Stimulated activated naive CD8-positive, alpha-beta T cell treated with anti-CD3 and anti-CD28 coated beads, Interleukin-15, Interleukin-2, amounts not matched to agents 100 U/mL and 50 U/mL, for 24 hours (primary cell): ENCODE results near the gene SP2.
"Not testable (repeated sequence)": the region's sequence is repeated elsewhere in the genome, so short reads cannot be mapped to it uniquely, and the experiment has no call there.

Experiments
- ATAC-seq: fragments of 150-1000 bp; cut with Tn5 transposase; one replicate; pipeline ENCODE4 v1.10.0; 2021
- DNase-seq: peaks from one replicate; pipeline ENCODE4 v3.0.0; 2021

The SP2 gene

GRCh38 chr17:47918991-47919390, 23.0 kb downstream of the SP2 start:
- no peak for DNase-seq
- ATAC-seq: no peak

GRCh38 chr17:47919889-47920288, 23.9 kb downstream of the SP2 start:
- not testable (repeated sequence) for ATAC-seq, DNase-seq

DNA sequence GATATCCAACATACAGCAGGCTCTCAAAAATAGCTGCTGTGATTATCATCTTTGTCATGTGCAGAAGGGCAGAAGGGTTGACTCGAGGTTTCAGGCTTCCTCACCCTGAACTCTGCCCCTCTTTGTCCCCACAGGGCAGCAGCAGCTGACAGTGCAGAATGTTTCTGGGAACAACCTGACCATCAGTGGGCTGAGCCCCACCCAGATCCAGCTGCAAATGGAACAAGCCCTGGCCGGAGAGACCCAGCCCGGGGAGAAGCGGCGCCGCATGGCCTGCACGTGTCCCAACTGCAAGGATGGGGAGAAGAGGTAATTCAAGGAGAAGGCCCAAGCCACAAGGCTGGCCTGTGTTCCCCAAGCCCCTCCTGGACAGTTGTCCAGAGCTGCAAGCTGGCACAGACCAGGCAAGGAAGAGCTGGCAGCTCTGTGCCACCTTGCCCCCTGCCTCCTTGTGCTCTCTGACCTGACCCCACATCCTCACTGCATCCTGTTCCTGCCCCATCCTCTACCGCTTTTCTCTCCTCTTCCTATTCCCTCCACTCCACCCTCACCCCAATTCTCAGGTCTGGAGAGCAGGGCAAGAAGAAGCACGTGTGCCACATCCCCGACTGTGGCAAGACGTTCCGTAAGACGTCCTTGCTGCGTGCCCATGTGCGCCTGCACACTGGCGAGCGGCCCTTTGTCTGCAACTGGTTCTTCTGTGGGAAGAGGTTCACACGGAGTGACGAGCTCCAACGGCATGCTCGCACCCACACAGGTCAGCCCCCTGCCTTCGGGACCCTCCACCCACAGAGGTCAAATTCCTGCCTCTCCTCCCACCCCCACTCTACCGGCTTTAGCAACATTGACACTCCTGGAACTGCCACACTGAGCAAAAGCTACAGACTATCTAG, 29.0 kb downstream of the SP2 start:
- ATAC-seq (no peak), DNase-seq (no peak)

GRCh38 chr17:47925678-47925988, 29.6 kb downstream of the SP2 start:
- DNase-seq (no peak), ATAC-seq (no peak)

DNA sequence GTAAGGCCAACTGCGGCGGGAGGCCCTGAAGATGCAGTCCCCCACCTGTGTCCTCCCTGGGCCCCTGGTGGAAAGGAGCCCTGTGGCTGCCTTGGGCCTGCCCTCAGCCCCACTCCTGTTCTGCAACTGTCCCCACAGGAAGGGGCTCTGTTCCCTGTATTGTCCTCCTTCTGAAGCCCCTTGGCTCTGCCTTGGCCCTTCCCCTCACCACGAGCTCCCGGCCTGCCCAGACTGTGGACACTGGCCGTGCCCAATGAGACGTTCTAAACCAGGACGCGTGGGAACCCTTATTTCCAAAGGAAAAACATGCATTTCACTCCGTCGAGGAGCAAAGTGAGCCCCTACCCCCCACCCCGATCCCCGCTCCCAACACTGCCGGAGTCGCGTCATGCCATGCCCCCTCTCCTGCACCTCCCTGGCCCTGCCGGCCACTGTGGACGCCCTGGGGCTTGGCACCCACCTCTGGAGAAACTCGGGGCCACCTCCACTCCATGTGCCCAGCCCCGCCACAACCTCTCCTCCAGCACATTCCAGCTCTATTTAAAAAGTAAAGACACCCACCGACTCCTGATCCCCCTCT, 31.9 kb downstream of the SP2 start:
- DNase-seq (no peak), ATAC-seq (no peak)

DNA sequence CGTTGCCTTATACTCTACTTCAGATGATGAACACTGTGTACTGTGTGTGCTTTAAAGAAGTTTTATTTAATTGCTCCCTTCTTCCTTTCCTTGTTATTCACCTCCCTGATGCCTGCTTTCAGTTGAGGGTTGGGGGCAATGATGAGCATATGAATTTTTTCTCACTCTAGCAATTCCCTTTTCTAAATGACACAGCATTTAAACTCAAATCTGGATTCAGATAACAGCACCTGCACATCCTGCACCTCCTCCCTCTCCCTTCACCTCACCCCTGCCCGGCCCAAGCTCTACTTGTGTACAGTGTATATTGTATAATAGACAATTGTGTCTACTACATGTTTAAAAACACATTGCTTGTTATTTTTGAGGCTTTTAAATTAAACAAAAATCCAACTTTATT, 32.4 kb downstream of the SP2 start:
- DNase-seq (no peak), ATAC-seq (no peak)

DNA sequence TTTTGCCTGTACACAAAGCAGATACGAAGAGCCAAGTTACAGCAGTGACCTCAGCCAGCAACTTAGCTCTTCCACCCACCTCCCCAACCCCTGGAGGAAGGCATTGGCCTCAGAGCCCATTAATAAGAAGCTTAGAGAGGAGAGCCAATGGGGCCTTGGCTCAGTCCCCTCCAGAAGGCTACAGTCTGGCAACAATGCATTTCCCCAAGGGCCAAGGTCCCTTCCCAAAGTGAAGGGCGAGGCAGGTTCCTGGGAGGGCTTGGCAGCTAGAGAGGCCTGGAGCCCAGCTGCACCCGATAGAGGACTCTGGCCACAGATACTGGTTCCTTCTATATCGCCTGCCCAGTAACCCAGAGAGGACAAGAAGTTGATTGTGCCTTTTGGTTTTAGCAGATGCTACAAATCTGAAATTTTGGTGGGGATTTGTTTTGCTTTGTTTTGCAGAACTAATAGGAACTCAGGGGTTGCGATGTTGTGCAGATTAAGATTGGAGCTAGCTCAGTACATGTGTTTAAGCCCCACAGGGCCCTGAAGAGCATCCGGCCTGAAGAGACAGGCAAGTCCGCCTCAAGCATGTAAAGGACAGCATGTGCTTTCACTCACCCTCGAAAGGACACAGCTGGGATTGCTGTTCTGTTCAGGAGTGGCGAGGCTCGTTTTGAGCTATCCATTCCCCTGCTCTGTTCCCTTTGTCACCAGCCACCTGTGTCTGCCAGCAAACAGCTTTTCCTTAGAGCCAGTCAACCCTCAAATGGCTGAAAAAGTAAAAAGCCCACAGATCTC, 33.4 kb downstream of the SP2 start:
- DNase-seq (no peak), ATAC-seq (no peak)

- DNase-seq: no peak
- ATAC-seq: no peak
Measured at GRCh38 chr17:47931848-47932247, 35.8 kb downstream of the SP2 start.

DNA sequence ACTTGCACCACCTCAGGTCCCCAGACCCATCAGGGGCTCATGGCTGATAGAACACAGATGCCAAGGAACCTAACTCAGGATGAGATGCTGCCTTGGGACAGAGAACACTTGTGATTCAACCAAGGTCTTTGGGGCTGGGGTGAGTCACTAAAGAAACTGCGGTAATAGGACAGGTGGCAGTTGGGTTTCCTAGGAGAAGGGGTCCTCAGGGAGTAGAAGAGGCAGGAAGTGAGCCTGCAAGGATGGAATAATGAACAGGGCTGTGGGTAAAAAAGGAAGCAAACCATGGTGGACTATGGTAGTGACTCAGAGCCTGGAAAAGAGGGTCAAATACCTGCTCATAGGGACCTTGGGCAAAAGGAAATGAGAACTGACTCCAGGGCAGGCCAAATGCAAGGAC, 38.8 kb downstream of the SP2 start:
- DNase-seq: no peak
- ATAC-seq: no peak

GRCh38 chr17:47935468-47935867, 39.4 kb downstream of the SP2 start:
- not testable (repeated sequence) for ATAC-seq, DNase-seq

GRCh38 chr17:47935961-47936360, 39.9 kb downstream of the SP2 start:
- ATAC-seq: no peak

GRCh38 chr17:47937941-47938340, 41.9 kb downstream of the SP2 start:
- ATAC-seq (no peak), DNase-seq (no peak)

More at GRCh38 chr17:47935961-47936360, 39.9 kb downstream of the SP2 start:
- DNase-seq: no peak

DNA sequence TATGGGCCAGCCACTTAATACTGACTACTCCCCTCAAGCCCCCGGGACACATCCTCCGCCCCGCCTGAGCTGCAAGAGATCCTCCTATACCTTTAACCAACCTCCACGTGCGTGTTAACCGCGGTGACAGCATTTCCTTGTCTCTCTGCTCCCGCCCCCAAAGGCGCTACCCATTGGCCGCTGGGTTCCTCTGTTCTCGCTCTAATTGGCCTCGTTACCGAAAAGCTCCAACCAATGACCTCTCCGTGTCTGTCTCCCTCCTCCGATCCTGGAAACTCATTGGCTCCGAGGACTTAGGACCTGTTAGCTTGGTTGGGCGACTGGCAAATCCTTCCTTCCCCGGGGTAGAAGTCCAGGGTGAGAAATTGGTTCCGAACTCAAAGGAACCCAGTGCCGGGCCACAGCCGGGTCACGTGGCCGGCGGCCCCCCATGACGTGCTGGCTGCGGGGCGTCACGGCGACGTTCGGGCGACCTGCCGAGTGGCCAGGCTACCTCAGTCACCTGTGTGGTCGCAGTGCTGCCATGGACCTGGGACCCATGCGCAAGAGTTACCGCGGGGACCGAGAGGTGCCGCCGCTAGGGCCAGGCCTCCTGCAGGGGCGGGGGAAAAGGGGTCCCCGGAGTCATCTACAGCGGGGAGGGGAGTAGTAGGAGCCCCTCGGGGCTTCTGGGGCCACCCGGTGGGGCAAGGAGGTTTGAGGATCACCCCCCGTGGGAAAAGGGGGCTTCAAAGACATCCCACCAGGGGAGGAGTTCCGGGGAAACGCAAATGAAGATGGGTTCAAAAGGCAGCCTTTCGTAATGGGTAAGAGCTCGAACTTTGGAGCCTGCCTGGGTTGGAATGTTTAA, 45.4 kb downstream of the SP2 start, which contains the start of gene PNPO:
TSS of gene PNPO (plus strand) at position 326 of the 850 bp plus-strand sequence. CDS start at position 431, 105 bp downstream.
- ATAC-seq (peak; percentile 96), DNase-seq (peak; percentile 93)

DNA sequence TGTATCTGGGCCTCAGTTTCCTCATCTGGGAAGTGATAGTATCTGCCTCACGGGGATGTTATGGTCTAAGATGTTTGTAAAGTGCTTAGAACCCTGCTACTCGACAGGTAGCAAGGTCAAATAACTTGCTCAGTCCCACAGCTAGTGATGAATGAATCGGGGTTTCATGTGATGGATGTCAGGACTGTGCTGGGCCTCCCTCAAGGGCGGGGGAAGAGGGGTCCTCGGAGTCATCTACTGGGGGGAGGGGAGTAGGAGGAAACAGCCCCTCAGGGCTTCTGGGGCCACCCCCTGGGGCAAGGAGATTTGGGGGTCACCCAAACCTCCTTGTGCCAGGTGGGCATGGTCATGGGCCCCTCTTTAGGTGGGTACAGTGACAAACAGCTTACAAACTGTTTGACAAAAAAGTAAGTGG, 46.1 kb downstream of the SP2 start:
- ATAC-seq: no peak
- peak; percentile 21 for DNase-seq

DNA sequence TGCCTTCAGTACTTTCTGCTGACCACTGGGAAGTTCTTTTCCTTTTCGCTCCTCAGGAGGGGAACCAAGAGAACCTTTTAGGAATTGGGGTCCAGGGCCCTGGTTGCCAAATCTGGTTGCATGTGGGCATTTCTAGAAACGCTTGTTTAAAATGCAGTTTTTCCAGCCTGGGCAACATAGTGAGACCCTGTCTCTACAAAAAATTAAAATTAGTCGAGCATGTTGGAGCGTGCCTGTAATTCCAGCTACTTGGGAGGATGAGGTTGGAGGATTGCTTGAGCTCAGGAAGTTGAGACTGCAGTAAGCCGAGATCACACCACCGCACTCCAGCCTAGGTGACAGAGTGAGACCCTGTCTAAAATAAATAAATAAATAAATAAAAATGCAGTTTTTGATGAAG, 46.5 kb downstream of the SP2 start:
- no peak for DNase-seq
- no peak for ATAC-seq

- ATAC-seq (no peak), DNase-seq (no peak)
Measured at GRCh38 chr17:47945080-47945479, 49.0 kb downstream of the SP2 start.

DNA sequence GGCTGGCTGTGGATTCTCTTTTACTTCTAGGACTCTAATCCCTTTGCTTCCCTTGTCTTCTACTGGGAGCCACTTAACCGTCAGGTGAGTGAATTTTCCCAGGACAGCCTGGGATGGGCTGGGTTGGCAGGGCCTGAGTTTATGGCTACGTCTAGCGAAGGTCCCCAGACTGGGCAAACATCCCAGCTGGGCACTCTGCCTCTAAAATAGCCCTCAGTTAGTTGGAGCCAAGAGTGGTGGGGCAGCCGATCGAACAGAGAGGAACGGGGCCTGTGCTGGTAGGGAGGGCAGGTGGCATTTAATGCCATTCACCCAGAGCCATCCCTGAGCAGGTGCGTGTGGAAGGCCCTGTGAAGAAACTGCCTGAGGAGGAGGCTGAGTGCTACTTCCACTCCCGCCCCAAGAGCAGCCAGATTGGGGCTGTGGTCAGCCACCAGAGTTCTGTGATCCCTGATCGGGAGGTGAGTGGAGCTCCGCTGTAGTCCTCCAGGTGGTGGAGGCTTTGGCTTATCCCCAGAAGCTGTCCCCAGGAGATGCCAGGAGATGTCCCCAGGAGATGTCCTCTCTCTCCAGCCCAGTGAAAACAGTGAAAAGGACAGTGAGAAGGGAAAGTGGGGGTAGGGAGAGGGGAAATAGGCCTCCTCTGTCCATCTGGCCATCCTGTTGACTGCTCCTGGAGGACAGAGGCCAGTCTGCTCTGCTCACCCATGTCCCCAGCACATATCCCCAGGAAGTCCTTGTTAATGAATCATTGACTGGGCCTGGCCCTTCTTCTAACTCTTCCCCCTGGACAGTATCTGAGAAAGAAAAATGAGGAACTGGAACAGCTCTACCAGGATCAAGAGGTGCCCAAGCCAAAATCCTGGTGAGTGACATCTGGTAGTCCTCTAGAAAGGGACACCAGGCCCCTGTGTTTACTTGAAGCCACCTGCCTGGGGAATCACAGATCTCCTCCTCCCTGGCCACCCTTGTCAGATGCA, 49.8 kb downstream of the SP2 start:
- ATAC-seq (no peak), DNase-seq (no peak)

DNA sequence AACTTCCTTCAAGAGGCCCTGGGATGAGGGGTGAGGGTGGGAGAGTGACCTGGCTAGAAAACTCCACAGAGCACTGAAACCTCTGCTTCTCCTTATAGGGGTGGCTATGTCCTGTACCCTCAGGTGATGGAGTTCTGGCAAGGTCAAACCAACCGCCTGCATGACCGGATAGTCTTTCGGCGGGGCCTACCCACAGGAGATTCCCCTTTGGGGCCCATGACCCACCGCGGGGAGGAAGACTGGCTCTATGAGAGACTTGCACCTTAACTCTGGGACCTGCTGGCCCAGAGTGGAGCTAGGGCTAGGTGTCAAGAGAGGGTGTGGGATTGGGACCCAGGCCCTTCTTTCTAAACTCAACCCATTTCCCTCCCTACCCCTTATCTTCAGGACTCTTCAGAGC, 50.5 kb downstream of the SP2 start:
- no peak for ATAC-seq
- no peak for DNase-seq

GRCh38 chr17:47946929-47947397, 50.9 kb downstream of the SP2 start:
- peak; percentile 83 for ATAC-seq
- peak; percentile 81 for DNase-seq

GRCh38 chr17:47948706-47949196, 52.7 kb downstream of the SP2 start:
- DNase-seq (no peak), ATAC-seq (no peak)
